ACHN (cell line): Measurements from ENCODE around the gene MARVELD2.
"Not testable (repeated sequence)": the region's sequence is repeated elsewhere in the genome, so short reads cannot be mapped to it uniquely, and the experiment has no call there.

Source experiments
- DNase-seq: peaks from one replicate; pipeline ENCODE4 v3.0.0-alpha.2; 2015
- in situ Hi-C: cut with HindIII; loops from 2 replicates; pipeline ENCODE4 v1.10.0; 2017; ENCODE audit warnings: low sequenced_read_pairs, low pct_ligation_motif_present, low pct_unique_long_range_greater_than_20kb

The MARVELD2 gene

GRCh38 chr5:69414885-69415583 is at the start of gene MARVELD2:
MARVELD2 (plus strand) TSS chr5:69415116; CDS start chr5:69419386, 4,270 bp downstream.
- in situ Hi-C loops: no loop called here
- peak; percentile 69 for DNase-seq

GRCh38 chr5:69367697-69368279 is 47.1 kb upstream of the MARVELD2 start:
- DNase-seq: no peak
- in situ Hi-C loops: loop anchor here (25.0 kb wide), 1 partner anchor 105 kb away; no protein-coding TSS in a partner anchor

- DNase-seq: no peak
- in situ Hi-C loops: loop anchor here (25.0 kb wide), 1 partner anchor 106 kb away; no protein-coding TSS in a partner anchor
Observed at GRCh38 chr5:69368458-69369339, 46.2 kb upstream of the MARVELD2 start.

- in situ Hi-C loops: loop anchor here (25.0 kb wide), 1 partner anchor 107 kb away; no protein-coding TSS in a partner anchor
- peak; percentile 85 for DNase-seq
Observed at GRCh38 chr5:69369340-69370121, 45.4 kb upstream of the MARVELD2 start, which contains the start of the genes AK6, RAD17 and TAF9. AK6 (minus strand) TSS chr5:69369520; CDS start chr5:69369490, 30 bp downstream. RAD17 (plus strand) TSS chr5:69369818; CDS start chr5:69372209, 2,391 bp downstream. TAF9 (minus strand) TSS chr5:69369520; CDS start chr5:69365737, 3,783 bp downstream.

GRCh38 chr5:69370335-69370734 is 44.6 kb upstream of the MARVELD2 start:
- in situ Hi-C loops: loop anchor here (25.0 kb wide), 1 partner anchor 108 kb away; no protein-coding TSS in a partner anchor
- DNase-seq: not testable (repeated sequence)

GRCh38 chr5:69372394-69372793 is 42.5 kb upstream of the MARVELD2 start:
- in situ Hi-C loops: loop anchor here (25.0 kb wide), 1 partner anchor 110 kb away; no protein-coding TSS in a partner anchor
- DNase-seq: peak; percentile 7

- in situ Hi-C loops: loop anchor here (25.0 kb wide), 1 partner anchor 113 kb away; no protein-coding TSS in a partner anchor
- no peak for DNase-seq
Observed at GRCh38 chr5:69374911-69375446, 39.9 kb upstream of the MARVELD2 start.

- DNase-seq: no peak
- in situ Hi-C loops: no loop called here
Observed at GRCh38 chr5:69378376-69378775, 36.5 kb upstream of the MARVELD2 start.

- no peak for DNase-seq
- in situ Hi-C loops: no loop called here
Observed at GRCh38 chr5:69404659-69405330, 10.1 kb upstream of the MARVELD2 start.

- in situ Hi-C loops: no loop called here
- no peak for DNase-seq
Observed at GRCh38 chr5:69415584-69415958, 655 bp downstream of the MARVELD2 start.

GRCh38 chr5:69416180-69416579 is 1.3 kb downstream of the MARVELD2 start:
- in situ Hi-C loops: no loop called here
- DNase-seq: no peak

- DNase-seq: no peak
- in situ Hi-C loops: no loop called here
Observed at GRCh38 chr5:69416699-69417098, 1.8 kb downstream of the MARVELD2 start.

- in situ Hi-C loops: no loop called here
- DNase-seq: no peak
Observed at GRCh38 chr5:69418554-69418953, 3.6 kb downstream of the MARVELD2 start.

GRCh38 chr5:69431424-69432303 is 16.7 kb downstream of the MARVELD2 start:
- DNase-seq: no peak
- in situ Hi-C loops: no loop called here

GRCh38 chr5:69432412-69433206 is 17.7 kb downstream of the MARVELD2 start:
- in situ Hi-C loops: no loop called here
- DNase-seq: no peak
